Measurements from ENCODE around the gene RFC2.

- TF ChIP-seq CTCF (IDR thresholded peaks at IDR 0.05) (no peak), POLR2A (IDR thresholded peaks at IDR 0.05) (peak in 1 of 2 donors; percentile 53)
Observed at GRCh38 chr7:74290981-74291441, 36.8 kb upstream of the RFC2 start.
